H1 (cell line): ENCODE measurements around the gene PDE4D. TPM values are rescaled to one million over a fixed set of nuclear protein-coding genes. Genes with fewer than 3 reads are reported as not detected.

Source experiments
- GTF2F1 ChIP-seq: IDR thresholded peaks from 2 replicates; pipeline ENCODE4 v1.6.1; 2012; ENCODE audit warnings: low read depth, low read length, improper control_type of control experiment, borderline replicate concordance
- JUN ChIP-seq: IDR thresholded peaks from 2 replicates; pipeline ENCODE4 v1.6.1; 2011; ENCODE audit warnings: low read depth, mild to moderate bottlenecking, improper control_type of control experiment, low read length
- RXRA ChIP-seq: IDR thresholded peaks from 2 replicates; pipeline ENCODE4 v1.6.1; 2011; ENCODE audit warnings: low read depth, mild to moderate bottlenecking, low read length, moderate library complexity; ENCODE audit not compliant: insufficient read depth
- polyA plus RNA-seq, 7 experiments: library from polyadenylated mRNA; depleted of rRNA in 3 of 7; stranded (reverse) in 5 of 7; unstranded in 2 of 7; fragments of >200 nt in 5 of 7; fragments of 200-250 nt in 2 of 7; gene quantifications; 1 replicate in 5 of 7; 2 replicates in 1 of 7; 4 replicates in 1 of 7; pipeline versions ENCODE4 v1.2.1 to v1.2.3, GENCODE V29; 2011 to 2013; ENCODE audit warnings: missing spikeins in 2 of 7, mixed read lengths in 2 of 7
- total RNA-seq: library from RNA; stranded (reverse); fragmentation: NEBNext Ultra II Directional; extraction: Animal tissue kit (Norgen Biotek cat#: 25700); gene quantifications from 2 replicates; pipeline ENCODE4 v1.2.1, GENCODE V29; 2021

Gene PDE4D
- total and polyA plus RNA-seq, 2 of the 8 experiments (the other 6 are each of a cell fraction or from before 2014, with no cell fraction given): 2.3 to 3.7 TPM

DNA sequence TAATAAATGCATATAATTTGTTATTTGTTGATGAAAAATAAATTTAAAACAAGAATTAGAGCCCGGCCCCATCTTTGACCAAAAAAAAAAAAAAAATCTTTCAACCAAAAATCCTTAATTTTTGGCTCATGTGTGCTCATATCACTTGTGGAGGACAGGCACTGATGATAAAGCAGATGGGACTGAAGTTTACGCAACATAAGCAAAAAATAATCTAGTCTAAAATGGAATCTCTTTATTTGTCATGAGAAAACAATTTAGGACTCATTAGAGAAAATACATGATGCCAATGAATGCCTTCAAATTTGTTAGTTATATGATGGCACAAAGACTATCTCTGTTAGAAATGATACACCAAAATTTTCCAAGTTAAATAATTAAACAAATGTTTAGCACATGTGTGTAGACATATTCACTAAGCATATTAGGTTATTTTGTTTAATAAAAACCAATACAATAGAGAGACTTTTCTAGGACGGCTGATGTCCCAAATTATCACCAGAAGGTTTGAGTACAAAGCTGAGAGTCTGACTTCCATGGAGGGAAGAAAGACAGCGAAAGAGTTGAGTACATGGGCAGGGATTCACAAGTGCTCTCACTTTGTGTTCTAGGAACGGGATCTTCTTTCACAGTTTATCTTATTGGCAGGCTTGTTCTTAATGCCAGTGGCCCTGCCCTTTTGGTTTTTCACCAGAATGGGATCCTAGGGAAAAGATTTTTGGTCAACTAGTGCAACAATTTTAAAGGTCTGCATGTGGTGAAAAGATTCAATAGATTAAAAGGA, 689.2 kb downstream of the PDE4D start (continued):
- TF ChIP-seq RXRA (no peak), JUN (no peak), GTF2F1 (no peak)
- TF ChIP-seq, all 59 proteins: peak for 0
